Measurements from ENCODE around the gene GPR25. TPM values are rescaled to one million over a fixed set of nuclear protein-coding genes. Genes with fewer than 3 reads are reported as not detected.

Gene GPR25
- total RNA-seq, 1 experiment from 2014 or later = not detected

DNA sequence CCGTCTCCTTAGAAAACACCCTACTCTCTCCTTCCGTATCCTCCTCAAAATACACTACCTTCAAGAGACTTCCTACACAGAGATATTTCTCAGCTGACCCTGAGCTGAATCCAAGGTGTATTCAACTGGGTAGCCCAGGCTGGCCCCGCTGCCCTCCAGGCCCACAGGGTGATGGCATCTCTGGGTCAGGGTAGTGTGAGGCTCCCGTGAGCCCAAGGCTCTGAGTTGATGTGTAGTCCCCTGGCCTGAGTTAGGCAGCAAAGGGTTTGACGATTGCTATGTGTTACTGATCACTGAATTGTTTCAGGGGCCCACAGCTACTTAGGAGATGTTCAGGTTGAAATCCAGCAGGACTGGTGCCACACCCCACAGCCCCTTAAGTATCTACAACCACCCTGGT is 28.6 kb downstream of the GPR25 start:
- peak overlapping the region; percentile 19 for H3K27ac Mint-ChIP-seq (ENCODE audit: unreplicated experiment)
- BruUV-seq (replicated peaks) = no TSS peak
- CTCF ChIA-PET = interaction anchor here (0.5 kb wide), 1 partner anchor 16 kb away, joined by 3 read pairs; no protein-coding TSS in a partner anchor

DNA sequence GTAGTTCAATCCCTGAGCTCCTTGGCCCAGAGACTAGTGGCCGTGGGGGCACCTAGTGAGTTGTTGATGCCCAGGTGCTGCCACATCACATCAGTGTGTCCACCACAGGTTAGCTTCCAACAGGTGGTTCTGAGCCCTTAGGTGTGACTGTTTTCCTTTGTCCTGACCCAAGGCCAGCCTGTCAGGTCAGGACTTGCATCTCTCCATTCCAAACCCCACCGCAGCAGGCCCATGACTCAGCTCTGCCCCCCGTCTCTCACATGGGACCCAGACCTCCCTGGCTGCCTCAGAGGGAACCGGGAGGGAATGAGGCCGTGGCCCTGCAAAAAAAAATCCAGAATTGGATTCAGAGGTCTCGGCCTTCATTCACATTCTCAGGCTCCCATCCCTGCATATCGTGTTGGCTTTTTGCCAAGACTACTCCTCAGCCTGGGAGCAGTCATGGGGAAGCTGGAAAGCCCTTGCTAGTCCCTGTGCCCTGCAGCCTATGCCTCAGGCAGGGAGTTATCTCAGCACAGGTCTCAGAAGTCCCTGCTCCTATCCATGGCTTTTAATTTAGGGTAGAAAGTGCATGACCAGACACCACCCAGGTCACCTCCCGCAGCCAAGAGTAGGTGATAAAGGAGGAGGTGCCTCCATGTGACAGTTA is 29.1 kb downstream of the GPR25 start:
- Mint-ChIP-seq H3K9me3 (ENCODE audit: low read depth, unreplicated experiment) (no peaks in the 10 kb centered on the region), H3K27me3 (ENCODE audit: unreplicated experiment) (no peaks in the 10 kb centered on the region), H3K4me3 (ENCODE audit: low read depth, unreplicated experiment) (peak overlapping the region; percentile 2), H3K4me1 (ENCODE audit: low read depth, unreplicated experiment) (peaks cover 52% of the 10 kb centered on the region), H3K27ac (ENCODE audit: unreplicated experiment) (peak overlapping the region; percentile 19), H3K36me3 (ENCODE audit: insufficient read depth, unreplicated experiment) (peaks cover 96% of the 10 kb centered on the region)
- DNase-seq = no peak
- CTCF ChIA-PET = interaction anchor here (0.5 kb wide), 1 partner anchor 15 kb away, joined by 3 read pairs; no protein-coding TSS in a partner anchor
- TF ChIP-seq, protein P1, sequence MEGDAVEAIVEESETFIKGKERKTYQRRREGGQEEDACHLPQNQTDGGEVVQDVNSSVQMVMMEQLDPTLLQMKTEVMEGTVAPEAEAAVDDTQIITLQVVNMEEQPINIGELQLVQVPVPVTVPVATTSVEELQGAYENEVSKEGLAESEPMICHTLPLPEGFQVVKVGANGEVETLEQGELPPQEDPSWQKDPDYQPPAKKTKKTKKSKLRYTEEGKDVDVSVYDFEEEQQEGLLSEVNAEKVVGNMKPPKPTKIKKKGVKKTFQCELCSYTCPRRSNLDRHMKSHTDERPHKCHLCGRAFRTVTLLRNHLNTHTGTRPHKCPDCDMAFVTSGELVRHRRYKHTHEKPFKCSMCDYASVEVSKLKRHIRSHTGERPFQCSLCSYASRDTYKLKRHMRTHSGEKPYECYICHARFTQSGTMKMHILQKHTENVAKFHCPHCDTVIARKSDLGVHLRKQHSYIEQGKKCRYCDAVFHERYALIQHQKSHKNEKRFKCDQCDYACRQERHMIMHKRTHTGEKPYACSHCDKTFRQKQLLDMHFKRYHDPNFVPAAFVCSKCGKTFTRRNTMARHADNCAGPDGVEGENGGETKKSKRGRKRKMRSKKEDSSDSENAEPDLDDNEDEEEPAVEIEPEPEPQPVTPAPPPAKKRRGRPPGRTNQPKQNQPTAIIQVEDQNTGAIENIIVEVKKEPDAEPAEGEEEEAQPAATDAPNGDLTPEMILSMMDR (IDR thresholded peaks at IDR 0.05; ENCODE audit: unreplicated experiment) = no peak
- no TSS peak for BruUV-seq (replicated peaks)
- intact Hi-C loops (cut with micrococcal nuclease; ENCODE audit: unreplicated experiment) = no loop called here

More for the DNA sequence above, 28.6 kb downstream of the GPR25 start:
- H3K4me1 Mint-ChIP-seq (ENCODE audit: low read depth, unreplicated experiment) = peaks cover 52% of the 10 kb centered on the region
- no peaks in the 10 kb centered on the region for H3K9me3 Mint-ChIP-seq (ENCODE audit: low read depth, unreplicated experiment)
- no peak for DNase-seq
- intact Hi-C loops (cut with micrococcal nuclease; ENCODE audit: unreplicated experiment) = no loop called here
- H3K36me3 Mint-ChIP-seq (ENCODE audit: insufficient read depth, unreplicated experiment) = peaks cover 96% of the 10 kb centered on the region
- TF ChIP-seq, protein P1 (IDR thresholded peaks at IDR 0.05; ENCODE audit: unreplicated experiment) = no peak
- H3K4me3 Mint-ChIP-seq (ENCODE audit: low read depth, unreplicated experiment) = peak overlapping the region; percentile 2
- no peaks in the 10 kb centered on the region for H3K27me3 Mint-ChIP-seq (ENCODE audit: unreplicated experiment)

DNA sequence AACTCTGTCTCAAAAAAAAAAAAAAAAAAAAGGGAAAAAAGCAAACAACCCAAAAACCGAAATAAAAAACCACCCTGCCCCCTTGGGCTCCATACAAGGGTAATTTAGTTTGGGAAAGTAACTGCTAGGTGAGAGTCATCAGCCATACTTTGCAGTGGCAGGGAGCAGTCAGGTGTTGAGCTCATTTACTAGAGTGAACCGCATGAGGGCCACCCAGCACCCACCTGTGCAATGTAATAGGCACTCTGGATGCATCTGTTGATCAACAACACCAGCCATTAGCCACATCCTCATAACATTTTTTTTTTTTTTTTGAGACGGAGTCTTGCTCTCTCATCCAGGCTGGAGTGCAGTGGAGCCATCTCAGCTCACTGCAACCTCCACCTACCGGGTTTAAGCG is 31.0 kb downstream of the GPR25 start:
- Mint-ChIP-seq H3K4me3 (ENCODE audit: low read depth, unreplicated experiment) (no peak overlapping the region), H3K9me3 (ENCODE audit: low read depth, unreplicated experiment) (no peaks in the 10 kb centered on the region), H3K27ac (ENCODE audit: unreplicated experiment) (no peak overlapping the region), H3K36me3 (ENCODE audit: insufficient read depth, unreplicated experiment) (peaks cover 96% of the 10 kb centered on the region), H3K27me3 (ENCODE audit: unreplicated experiment) (no peaks in the 10 kb centered on the region), H3K4me1 (ENCODE audit: low read depth, unreplicated experiment) (peaks cover 53% of the 10 kb centered on the region)
- TF ChIP-seq, protein P1 (IDR thresholded peaks at IDR 0.05; ENCODE audit: unreplicated experiment) = no peak
- intact Hi-C loops (cut with micrococcal nuclease; ENCODE audit: unreplicated experiment) = no loop called here
- CTCF ChIA-PET = interaction anchor here (0.6 to 1.5 kb wide), 3 partner anchors 13 to 373 kb away, joined by 4 to 6 read pairs (median 5); no protein-coding TSS in a partner anchor
- BruUV-seq (replicated peaks) = no TSS peak
- DNase-seq = no peak

DNA sequence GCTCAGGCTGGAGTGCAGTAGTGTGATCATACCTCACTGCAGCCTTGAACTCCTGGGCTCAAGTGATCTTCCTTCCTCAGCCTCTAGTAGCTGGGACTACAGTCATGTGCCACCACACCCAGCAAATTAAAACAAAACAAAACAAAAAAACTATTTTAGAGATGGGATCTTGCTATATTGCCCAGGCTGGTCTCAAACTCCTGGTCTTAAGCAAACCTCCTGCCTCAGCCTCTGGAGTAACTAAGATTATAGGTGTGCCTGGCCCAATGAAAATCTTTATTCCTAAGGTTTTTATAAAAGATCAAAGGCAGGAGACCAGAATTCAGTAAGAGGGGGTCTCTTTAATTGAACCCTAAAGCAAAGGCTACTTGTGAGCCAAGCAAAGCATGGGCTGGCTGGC is 32.0 kb downstream of the GPR25 start:
- no TSS peak for BruUV-seq (replicated peaks)
- Mint-ChIP-seq H3K36me3 (ENCODE audit: insufficient read depth, unreplicated experiment) (peaks cover 96% of the 10 kb centered on the region), H3K4me3 (ENCODE audit: low read depth, unreplicated experiment) (no peak overlapping the region), H3K9me3 (ENCODE audit: low read depth, unreplicated experiment) (no peaks in the 10 kb centered on the region), H3K4me1 (ENCODE audit: low read depth, unreplicated experiment) (peaks cover 48% of the 10 kb centered on the region), H3K27me3 (ENCODE audit: unreplicated experiment) (no peaks in the 10 kb centered on the region), H3K27ac (ENCODE audit: unreplicated experiment) (no peak overlapping the region)
- no peak for DNase-seq
- TF ChIP-seq, protein P1 (IDR thresholded peaks at IDR 0.05; ENCODE audit: unreplicated experiment) = no peak
- CTCF ChIA-PET = interaction anchor here (1.9 kb wide), 1 partner anchor 8 kb away, joined by 6 read pairs; no protein-coding TSS in a partner anchor
- intact Hi-C loops (cut with micrococcal nuclease; ENCODE audit: unreplicated experiment) = no loop called here

Measured in Calu3 (cell line).